ENCODE measurements around the gene SLK.

The SLK gene

GRCh38 chr10:103966671-103967447 lies at the start of gene SLK:
Gene SLK (plus strand): TSS chr10:103967140. CDS start chr10:103967746, 606 bp downstream.
- DNase-seq (ENCODE audit: low read depth) = peak; percentile 55

DNA sequence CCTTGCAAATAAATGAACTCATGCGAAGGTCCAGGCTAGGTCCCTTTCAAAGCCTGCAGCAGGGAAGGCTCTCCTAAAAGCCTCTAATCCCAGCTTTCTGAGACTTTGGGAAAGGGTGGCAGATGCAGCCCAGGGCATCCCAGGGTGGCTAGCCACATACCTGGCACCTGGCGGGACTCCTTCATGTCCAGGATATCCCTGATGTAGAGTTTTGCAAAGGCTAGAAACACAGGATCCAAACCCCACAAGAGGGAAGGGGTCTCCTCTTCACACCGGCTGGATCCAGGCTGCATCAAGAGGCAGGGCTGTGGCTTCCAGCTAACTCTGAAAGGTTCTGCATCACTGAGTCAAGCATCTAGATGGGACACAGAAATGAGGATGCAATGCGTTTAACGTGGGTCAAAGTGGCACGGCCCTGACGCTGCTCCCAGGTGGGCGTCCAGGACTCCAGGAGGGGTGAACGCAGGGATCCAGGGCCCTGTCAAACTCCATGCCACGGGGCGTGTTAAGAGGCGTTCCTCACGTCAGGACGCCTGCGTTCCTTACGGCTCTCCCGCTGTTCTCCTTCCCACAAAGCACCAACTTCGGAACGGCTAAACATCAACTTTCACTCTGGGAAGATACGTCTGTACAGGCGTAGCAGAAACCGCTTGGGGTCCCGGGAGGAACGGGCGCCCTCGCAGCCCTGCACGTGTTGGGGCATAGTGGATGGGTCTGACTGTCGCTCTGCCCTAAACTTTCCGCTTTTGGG lies 49.5 kb upstream of the SLK start:
- no peak for DNase-seq (ENCODE audit: low read depth)

- DNase-seq (ENCODE audit: low read depth) = peak; percentile 97
These were observed 48.7 kb upstream of the SLK start, which contains the start of gene STN1 for GRCh38 chr10:103918053-103918846. Gene STN1 (minus strand): TSS chr10:103918184. CDS start chr10:103917594, 590 bp downstream.

- DNase-seq (ENCODE audit: low read depth) = no peak
These were observed 47.3 kb upstream of the SLK start for GRCh38 chr10:103919648-103920025.

GRCh38 chr10:103921248-103921647 lies 45.7 kb upstream of the SLK start:
- no peak for DNase-seq (ENCODE audit: low read depth)

DNA sequence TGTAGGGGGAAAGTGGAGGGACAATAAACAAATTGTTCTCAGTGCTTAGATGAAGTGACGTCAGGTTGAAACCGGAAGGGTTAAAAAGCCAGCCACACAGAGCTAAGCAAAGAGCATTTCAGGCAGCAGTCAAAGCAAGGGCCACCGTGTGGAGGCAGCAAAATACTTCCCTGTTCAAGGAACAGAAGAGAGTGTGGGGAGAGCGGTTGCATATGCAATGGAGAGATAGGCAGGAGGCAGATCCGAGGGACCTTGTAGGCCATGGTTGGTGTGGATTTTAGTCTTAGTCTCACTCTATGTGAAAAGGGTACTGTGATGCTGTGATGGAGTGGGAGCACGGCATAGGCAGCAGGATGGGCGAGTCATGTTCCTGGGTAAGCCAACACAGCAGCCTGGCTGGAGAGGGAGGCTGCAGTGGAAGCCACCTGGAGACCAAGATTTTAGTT lies 45.2 kb upstream of the SLK start:
- DNase-seq (ENCODE audit: low read depth) = peak; percentile 87

DNA sequence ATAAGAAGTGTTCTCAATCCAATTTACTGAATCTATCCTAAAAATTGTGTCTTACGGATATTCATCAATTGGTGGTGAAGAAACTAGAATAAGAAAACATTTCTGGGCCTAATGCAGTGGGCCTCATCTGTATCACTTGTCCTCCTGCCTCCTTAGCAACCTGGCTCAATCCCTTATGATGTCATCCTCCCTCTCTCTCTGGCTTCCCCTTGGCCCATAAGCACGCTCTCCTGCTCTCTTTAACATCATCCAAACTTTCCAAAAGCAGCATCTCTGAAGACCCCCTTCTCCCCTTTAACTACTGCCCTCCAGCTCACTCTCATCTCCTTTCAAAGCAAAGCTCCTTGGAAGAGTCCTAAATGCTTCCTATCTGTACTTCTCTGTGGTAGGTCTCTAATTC lies 44.3 kb upstream of the SLK start:
- DNase-seq (ENCODE audit: low read depth) = no peak

DNA sequence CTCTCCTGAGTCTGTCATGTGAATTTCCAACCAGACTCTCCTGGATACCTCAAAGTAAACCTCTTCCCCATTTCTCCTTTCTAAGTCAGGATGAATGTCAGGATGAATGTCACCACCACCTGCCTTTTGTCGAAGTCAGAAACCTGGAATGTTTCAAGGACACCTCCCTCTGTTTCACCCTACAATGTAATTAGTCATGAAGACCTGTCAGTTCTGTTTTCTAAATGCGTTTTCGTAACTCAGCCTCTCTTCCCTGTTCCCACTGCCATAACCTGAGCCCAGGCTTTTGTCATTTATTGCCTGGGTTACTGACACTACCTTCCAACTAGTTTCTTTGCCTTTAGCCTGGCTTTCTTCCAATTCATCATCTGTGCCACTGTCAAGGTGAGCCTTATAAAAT lies 43.4 kb upstream of the SLK start:
- DNase-seq (ENCODE audit: low read depth) = no peak

GRCh38 chr10:103925591-103925990 lies 41.3 kb upstream of the SLK start:
- no peak for DNase-seq (ENCODE audit: low read depth)

DNA sequence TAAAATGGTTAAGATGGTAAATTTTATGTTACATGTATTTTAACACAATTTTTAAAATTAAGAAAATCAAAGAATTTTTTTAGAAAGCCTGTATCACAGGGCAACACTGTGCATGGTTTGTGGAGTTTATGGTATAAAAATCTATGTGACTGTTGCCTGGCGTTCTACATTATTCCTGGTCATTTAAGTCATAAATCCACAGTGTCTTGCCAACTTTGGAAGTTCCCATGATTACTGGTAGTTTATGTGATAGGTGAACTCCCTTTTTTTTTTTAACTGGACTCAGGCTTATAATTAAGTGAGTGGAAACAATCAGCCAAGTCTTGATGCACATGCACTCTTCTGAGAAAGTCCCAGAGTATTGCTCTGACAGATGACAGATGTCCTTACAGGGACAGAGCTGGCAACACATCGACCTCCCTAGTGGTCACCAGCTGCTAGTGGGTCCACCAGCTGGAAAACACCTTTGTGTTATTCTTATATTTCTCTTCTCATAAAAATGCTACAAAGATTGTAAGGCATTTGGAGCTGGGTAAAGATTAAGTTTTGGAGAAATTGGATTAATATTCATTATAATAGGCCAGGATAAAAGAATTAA lies 40.1 kb upstream of the SLK start:
- no peak for DNase-seq (ENCODE audit: low read depth)

- no peak for DNase-seq (ENCODE audit: low read depth)
These were observed 38.2 kb upstream of the SLK start for GRCh38 chr10:103928784-103929183.

- no peak for DNase-seq (ENCODE audit: low read depth)
These were observed 37.5 kb upstream of the SLK start for GRCh38 chr10:103929381-103929921.

- DNase-seq (ENCODE audit: low read depth) = no peak
These were observed 36.5 kb upstream of the SLK start for GRCh38 chr10:103930449-103930848.

DNA sequence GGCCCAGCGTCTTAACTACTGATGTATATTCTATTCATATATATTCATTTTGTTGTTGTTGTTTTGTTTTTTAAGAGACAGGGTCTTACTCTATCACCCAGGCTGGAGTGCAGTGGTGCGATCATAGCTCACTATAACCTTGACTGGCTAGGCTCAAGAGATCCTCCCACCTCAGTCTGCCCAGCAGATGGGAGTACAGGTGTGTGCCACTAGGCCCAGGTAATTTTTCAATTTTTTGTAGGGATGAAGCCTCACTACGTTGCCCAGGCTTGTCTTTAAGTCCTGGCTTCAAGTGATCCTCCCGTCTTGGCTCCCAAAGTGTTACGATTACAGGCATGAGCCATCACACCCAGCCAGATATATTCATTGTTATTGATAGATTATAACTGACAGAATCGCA lies 36.1 kb upstream of the SLK start:
- no peak for DNase-seq (ENCODE audit: low read depth)

- DNase-seq (ENCODE audit: low read depth) = no peak
These were observed 35.3 kb upstream of the SLK start for GRCh38 chr10:103931603-103932002.

GRCh38 chr10:103932271-103932670 lies 34.7 kb upstream of the SLK start:
- no peak for DNase-seq (ENCODE audit: low read depth)

- DNase-seq (ENCODE audit: low read depth) = no peak
These were observed 34.0 kb upstream of the SLK start for GRCh38 chr10:103932971-103933370.

DNA sequence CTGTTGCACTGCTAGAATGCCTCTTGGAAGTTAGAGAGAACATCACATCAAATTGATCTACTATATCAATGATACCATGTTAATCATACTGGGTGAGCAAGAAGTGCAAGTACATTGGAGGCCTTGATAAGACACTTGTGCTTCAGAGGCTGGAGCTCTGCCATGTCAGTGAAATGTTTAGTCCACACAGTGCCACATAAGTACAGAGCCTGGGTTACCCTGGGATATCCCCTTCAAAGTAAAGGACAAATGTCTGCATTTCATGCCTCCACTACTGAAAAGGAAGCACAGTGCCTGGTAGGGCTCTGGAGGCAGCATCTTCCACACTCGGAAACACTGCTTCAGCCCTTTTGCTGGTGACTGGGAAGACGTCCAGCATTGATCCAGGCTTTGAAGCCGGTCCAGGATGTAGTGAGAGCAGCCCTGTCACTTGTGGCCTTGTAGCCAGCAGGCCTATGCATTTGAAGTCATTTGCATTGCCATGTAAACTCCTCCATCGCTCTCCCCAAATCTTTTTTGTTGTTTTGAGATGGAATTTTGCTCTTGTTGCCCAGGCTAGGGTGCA lies 33.3 kb upstream of the SLK start:
- no peak for DNase-seq (ENCODE audit: low read depth)

- no peak for DNase-seq (ENCODE audit: low read depth)
These were observed 32.6 kb upstream of the SLK start for GRCh38 chr10:103934308-103934707.

DNA sequence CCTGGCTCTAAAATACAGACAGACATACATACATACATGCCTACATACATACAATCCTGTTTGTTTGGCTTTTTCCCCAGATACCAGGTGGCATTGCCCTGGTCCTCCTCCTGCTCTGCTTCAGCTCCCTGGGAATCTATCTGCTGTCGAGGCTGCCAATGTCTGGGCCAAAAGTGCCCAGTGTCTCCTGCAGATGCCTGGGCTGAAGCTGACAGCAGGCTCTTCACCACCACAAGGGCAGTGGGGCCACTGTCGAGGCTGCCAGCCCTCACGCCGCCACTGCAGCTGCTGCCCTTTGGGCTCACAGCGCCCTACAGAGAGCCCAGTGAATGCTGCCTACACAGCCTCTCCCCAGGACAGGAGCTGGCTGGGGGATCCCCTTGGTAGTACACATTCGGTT lies 30.9 kb upstream of the SLK start:
- no peak for DNase-seq (ENCODE audit: low read depth)

DNA sequence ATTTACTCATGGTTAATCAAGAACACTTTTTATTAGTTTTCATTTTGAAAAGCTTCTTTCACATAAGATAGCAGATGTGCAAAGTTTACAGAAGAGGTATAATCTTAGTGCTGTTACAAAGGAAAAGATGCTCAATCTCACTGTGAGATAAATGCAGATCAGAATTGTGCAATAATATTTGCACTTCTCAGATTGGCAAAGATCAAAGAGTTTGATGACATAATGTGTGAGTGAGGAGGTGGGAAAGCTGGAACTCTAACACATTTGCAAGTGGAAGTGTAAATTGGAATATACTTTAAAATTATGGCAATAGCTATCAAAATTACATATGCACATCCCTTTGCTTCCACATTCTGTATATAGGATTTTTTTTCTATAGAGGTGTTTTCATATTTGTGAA lies 27.4 kb upstream of the SLK start:
- DNase-seq (ENCODE audit: low read depth) = no peak

DNA sequence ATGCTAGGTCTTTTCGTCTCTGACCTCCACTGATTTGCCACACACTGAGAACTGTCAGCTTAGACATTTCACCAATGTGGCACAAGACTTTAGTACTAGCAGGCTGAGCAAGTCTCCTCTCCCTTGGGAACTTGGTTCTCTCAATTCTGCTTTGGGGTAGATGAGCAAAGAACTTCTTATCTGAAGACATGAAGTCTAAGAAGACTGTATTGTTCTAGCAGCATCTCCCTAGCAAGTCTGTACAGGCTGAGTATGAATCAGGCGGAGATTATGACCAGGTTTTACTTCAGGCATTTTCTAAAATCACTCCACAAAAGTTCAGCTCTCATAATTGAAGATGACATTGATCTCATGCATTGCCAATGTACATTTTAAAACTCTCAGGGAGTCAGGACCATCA lies 25.1 kb upstream of the SLK start:
- no peak for DNase-seq (ENCODE audit: low read depth)

Data from CMK (cell line).